Stimulated activated CD4-positive, alpha-beta T cell treated with anti-CD3 and anti-CD28 coated beads, Interleukin-1b, Interleukin-23, amount 100 ng/mL, for 48 hours (primary cell): Measurements from ENCODE around the gene POLR3H.
A peak's percentile ranks its signal among the peaks of the same experiment; 100 is the strongest.
"Not testable (repeated sequence)": the region's sequence is repeated elsewhere in the genome, so short reads cannot be mapped to it uniquely, and the experiment has no call there.

ENCODE experiments used
- DNase-seq: peaks from one replicate; pipeline ENCODE4 v3.0.0-alpha.2; 2020

POLR3H gene, protein sequence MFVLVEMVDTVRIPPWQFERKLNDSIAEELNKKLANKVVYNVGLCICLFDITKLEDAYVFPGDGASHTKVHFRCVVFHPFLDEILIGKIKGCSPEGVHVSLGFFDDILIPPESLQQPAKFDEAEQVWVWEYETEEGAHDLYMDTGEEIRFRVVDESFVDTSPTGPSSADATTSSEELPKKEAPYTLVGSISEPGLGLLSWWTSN

DNA sequence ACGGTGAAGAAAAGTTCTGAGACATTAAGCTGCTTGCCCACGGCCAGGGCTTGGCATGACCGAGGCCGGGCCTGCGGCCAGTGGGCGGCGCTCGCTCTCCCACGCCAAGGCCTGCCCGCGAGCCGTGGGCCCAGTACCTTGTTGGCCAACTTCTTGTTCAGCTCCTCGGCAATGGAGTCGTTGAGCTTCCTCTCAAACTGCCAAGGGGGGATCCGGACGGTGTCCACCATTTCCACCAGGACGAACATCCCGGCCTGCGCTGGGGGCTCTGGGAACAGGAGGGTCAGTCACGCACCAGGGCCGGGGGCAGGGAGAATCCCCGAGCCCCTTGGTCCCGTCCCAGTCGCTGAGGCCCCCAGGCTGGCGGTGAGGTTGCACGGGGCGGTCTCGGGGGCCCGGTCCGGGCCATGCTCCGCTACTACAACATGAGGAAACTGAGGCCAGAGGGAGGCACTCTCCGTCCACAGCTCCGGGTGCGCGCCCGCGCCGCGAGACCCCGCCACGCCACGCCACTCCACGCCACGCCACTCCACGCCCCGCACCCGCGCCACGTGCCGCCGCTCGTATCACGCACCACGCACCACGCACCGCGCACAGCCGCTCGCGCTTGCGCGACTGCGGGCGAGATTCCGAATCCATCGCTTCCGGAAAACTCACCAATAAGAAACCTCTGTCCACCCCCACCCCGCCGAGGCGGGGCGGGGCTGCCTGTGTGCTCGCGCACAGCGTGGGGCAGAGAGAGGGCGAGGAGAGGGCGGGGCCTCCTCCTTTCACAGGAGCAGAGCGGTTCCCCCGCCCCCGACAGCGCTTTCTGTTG is at the start of gene POLR3H:
Gene POLR3H (minus strand): TSS at position 617 of the 817 bp plus-strand sequence. CDS start 369 bp downstream, at position 248.
- DNase-seq = peak; percentile 97

DNA sequence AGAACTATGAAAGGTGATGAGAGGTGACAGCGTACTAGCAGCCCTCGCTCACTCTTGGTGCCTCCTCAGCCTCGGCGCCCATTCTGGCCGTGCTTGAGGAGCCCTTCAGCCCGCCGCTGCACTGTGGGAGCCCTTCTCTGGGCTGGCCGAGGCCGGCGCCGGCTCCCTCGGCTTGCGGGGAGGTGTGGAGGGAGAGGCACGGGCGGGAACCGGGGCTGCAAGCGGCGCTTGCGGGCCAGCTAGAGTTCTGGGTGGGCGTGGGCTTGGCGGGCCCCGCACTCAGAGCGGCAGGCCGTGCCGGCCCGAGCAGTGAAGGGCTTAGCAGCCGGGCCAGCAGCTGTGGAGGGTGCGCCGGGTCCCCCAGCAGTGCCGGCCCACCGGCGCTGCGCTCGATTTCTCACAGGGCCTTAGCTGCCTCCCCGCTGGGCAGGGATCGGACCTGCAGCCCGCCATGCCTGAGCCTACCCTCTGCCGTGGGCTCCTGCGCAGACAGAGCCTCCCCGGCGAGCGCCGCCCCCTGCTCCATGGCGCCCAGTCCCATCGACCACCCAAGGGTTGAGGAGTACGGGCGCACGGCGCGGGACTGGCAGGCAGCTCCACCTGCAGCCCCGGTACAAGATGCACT is 49.2 kb upstream of the POLR3H start:
- not testable (repeated sequence) for DNase-seq

DNA sequence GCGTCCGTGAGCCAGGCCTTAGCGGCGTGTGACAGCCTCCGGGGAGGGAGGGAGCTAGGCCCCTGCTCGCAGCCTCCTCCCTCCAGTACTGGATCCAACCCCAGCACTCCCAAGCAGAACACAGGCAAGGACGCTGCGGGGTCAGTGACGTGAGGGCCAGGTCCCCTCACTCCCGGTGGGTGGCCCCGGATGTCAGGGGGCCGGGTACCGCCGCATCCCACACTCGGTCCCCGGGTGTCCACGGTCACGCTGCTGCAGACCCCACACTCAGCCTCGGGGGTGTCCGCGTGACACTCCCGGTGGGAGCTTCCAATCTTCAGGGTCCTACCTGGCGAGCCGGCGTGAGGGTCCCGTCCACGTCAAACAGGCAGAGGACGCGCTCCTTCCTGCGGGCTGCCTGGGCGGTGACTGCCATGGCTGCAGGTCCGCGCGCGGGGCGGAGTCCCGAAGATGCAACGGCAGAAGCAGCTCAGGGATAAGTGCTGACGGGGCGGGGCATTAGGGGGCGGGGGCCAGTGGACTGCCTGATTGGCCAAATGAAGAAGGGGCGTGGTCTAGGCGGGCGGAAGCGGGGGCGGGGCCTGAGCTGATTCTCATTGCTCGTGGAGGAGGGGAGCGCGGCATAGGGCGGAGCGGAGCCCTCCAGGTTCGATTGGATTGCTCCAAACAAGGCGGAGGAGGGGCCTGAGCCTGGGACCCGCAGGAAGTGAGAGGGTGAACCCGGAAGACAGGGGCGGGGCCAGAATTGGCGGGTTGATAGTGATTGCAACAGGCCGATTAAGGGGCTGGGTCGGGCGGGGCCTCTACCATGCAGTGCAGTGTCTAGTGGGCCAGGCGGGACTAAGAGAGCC is 45.3 kb upstream of the POLR3H start, which contains the start of gene PMM1:
Gene PMM1 (minus strand): TSS at position 450 of the 851 bp plus-strand sequence. CDS start 35 bp downstream, at position 415.
- DNase-seq = peak; percentile 100

DNA sequence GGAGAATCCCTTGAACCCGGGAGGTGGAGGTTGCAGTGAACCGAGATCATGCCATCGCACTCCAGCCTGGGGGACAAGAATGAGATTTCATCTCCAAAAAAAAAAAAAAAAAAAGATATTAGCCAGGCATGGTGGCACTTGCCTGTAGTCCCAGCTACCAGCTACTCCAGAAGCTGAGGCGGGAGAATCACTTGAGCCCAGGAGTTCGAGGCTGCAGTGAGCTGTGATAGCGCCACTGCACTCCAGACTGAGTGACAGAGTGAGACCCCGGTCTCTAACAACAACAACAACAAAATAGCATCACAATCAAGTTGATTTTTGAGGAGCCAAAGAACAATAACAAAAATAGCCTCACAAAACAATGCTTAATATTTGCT is 43.1 kb upstream of the POLR3H start:
- DNase-seq = no peak

DNA sequence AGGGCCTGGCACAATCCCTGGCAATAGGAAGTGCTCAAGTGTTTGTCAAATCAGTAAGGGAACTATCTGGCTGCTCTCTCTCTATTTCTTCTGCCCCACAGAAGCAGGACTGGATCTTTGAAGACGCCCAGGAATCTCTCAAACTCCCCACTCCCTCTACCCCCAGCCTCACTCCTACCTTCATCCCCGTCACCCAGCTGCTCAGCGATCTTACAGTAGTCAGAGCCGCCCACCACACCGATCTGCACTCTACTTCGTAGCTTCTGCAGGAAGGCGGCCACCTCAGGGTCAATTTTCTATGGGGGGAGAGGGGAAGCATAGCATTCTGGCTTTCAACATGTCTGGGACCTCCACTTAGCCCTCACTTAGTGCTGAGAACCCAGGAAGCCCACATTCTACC is 41.6 kb upstream of the POLR3H start:
- no peak for DNase-seq

DNA sequence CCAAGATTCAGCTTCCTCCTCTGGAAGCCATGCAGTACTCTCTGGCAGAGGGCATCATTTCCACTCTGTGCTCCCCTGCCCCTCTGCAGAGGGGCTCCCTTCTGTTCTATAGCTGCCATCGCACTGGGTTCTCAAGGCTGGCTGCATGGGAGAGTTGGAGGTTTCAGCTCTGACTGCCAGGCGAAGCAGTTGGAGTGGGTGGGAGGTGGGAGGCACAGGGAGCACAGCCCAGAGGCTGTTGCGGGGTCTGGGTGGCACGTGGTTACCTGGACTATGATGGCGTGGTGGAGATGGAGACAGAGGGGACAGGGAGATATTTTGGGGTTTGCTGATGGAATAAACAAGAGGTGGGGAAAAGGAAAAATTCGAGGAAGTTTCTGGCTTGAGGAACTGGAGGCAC is 40.6 kb upstream of the POLR3H start:
- DNase-seq = no peak

DNA sequence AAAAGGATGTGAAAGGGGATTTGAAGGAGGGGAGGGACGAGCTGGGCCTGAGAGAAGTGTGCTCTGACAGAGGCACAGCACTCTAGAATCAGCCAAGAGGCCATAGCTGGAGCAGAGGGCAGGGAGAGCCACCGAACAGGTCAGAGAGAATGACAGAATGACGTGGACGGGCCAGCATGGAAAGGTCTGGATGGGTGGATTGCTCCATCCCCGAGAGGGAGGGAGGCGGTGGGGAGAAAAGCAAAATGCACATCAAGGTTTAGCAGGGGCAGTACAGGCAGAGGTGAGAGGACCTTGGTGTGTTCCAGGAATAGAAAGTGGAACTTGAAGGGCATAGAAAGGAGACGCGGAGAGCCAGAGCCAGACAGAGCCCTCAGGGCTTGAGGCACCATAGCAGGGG is 38.4 kb upstream of the POLR3H start:
- no peak for DNase-seq

DNA sequence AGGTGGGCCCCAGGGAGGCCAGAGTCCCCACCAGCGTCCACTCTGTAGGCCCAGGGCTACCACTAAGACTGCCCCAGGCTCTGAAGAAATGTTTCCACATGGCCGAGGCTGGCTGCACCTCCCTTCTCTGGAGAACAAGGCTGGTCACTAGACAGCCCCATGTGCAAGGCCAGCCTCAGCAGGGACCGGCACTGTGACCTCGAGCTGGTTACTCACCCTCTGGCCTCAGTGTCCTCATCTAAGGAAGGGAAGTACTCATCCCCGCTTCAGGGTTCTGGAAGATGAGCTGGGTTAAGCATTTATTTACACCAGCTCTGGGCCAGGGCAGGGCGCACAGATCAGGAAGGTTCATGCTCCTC is 35.7 kb upstream of the POLR3H start:
- DNase-seq = no peak

DNA sequence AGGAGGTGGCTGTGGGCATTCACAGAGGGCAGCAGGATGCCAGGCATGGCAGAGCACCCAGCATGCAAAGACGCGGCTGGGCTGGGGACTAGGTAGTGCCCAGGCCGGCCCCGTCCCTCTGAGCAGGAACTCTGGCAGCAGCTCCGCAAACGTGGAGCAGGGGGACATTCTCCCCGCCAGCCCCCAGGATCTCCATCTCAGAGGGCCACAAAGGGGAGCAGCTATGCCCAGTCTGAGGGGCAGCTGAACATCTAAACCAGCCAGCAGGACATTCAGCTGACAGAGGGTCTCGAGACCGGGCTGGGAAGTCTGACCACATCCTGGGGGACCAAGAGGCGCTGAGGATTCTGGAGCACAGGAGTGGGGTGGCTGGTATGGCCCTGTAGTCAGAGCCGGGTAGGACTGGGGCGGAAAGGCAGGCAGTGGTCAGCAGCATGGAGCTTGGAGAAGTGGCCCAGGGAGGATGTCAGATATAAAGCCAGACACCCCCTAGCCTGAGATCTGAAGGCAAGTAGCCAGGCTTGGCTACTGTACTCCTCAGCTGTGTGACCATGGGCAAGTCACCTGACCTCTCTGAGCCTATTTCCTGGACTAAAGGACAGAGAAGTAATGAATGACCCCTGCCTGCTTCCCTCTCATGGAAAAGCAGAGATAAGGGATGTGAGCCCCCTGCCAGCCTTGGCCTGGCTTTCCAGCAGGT is 35.2 kb upstream of the POLR3H start:
- DNase-seq = no peak

DNA sequence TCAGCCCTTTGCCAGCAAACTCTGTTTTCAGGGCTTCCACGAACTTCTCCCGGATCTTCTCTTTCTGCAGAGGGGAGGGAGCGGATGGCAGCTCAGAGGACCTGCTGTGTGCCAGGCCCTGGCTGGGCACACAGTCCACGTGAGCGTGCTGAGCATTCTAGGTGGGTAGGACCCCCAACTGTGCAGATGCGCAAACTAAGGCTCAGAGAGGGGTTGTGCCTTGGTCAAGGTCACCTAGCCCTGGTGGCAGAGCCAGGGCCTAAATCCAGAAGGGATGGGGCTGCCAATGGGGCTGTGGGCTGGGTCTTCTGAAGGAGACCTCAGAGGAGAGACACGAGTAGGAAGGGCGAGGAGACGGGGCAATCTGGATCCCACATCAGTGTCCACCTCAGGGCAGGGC is 34.5 kb upstream of the POLR3H start:
- no peak for DNase-seq

DNA sequence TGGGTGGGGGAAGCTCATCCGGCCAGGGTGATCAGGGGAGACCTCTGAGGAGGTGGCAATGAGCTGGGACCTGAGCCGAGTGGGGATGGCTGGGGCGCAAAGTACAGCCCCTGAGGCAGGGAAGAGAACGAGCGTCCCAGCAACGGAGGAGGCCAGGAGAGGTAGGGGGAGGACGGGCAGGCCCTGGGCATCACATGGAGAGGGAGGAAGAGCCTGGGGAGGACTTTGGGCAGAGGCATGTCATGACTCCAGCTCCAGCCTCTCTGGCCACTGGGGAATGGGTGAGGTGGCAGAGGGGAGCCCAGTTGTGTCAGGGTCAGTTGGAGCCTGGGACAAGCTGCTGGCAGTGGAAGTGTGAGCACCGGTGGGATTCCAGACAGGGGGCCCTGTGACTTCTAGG is 33.8 kb upstream of the POLR3H start:
- DNase-seq = no peak

DNA sequence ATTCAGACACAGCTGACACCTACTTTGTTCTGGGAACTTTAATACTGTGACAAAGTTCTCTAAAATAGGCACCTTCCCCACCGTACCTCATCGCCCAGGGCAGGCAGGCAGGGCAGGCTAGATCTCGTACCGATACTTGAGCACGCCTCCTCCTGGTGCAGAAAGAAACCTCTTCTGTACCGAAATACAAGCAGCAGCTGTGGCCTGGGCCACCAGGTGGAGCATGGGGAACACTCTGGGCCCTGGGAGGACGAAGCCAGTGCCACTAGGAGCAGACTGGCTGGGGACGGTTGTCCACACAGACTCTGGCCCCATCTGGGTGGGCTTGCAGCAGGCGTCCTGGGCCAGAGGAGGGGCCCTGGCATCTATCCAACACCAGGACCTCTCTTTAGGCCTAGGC is 32.6 kb upstream of the POLR3H start:
- DNase-seq = peak; percentile 34

DNA sequence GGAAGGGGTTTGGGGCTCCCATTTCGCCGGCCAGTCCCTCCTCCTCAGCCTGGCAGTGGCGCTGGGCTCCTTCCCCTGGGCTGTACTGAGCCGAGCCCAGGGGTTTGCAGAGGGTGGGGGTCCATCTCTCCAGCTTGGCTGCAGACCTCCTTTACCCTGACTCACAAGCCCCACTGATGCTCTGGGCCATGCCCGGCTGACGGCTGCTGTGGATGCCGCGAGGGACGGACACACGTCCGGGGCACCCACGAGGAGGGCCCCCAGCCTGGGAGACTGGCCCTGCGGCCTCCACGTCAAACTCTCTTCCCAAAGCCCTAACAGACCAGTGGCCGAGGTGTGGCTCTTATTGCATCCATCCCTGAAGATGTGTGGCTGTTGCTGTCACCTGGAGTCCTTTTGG is 31.3 kb upstream of the POLR3H start:
- DNase-seq = no peak

DNA sequence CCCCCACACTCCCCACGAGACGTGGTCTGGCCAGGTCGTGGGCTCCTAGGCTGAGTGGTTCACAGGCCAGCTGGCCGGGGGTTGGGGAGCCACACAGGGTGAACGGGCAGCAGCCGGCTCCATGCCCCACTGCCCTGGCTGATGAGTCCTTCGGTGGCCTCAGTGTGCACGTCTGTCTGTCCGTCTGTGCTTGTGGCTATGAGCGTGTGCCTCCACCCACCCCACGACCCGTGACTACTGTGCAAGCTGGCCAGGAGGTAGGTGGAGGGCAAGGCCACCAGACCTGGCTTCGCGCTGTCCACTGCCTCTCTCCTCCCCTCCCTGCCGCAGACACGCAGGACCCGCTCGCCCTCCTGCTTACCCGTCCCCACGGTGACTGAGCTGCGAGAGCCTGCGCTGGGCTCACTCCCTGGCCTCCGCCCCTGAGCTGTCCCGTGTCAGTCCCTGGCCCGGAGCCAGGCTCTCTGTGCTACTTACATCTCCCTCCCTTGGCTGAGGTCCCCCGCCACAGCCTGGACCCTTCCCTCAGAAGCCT is 30.6 kb upstream of the POLR3H start:
- no peak for DNase-seq

DNA sequence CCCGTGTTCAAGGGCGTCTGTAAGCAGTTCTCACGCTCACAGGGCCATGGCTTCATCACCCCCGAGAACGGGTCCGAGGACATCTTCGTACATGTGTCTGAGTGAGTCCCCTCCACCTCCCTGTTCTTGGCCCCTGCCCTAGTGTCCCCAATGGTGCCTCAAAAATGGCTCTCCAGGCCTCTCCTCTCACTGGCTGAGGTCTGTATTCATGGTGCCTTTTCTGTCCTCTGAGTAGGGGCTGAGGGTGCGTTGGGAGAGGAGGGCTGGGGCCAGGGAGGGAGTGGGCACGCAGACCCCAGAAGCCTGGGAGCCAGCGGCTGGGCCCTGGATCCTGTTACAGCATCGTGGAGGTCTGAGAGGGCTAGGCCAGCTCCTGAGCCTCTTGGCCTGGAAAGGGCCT is 29.4 kb upstream of the POLR3H start:
- no peak for DNase-seq

DNA sequence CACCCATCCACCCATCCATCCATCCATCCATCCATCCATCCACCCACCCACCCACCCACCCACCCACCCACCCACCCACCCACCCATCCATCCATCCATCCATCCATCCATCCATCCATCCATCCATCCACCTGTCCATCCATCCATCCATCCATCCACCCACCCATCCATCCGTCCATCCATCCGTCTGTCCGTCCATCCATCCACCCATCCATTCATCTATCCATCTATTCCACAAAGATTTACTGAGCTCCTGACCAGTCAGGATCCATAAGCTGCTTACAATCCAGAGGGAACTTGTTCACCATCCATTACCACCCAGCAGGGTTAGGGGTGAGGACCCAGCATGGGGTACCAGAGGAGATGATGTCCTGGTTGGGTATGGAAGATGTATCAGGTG is 28.0 kb upstream of the POLR3H start:
- DNase-seq = not testable (repeated sequence)

DNA sequence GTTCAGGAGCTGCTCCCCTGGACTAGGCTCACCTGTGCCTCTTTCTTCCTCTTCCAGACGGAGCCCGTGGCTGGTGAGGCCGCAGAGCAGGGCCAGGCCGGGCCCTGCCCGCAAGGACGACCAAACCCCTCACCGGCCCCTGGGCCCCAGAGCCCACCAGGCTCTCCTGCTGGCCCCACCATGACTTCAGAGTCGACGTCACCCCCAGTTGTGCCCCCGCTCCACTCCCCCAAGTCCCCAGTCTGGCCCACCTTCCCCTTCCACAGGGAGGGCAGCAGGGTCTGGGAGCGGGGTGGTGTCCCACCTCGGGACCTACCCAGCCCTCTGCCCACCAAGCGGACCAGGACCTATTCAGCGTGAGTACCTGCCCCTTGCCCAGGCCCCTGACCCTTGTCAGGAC is 27.5 kb upstream of the POLR3H start:
- no peak for DNase-seq

DNA sequence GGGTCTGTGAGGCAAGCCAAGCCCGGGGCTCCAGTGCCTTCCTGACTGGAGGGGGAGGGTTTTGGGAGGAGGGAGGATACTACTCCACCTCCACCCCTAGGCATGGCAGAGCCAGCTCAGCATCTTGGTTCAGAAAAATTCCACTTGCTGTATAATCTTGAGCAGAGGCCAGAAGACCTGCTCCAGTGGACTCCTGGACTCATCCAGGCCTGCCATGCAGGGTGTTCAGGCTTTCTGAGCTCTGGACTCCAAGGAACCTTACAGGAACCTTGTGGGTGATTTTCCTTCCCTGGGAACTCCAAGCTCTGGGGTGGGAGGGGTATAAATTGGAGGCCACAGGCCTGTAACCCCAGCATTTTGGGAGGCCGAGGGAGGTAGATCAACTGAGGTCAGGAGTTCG is 26.0 kb upstream of the POLR3H start:
- DNase-seq = no peak

DNA sequence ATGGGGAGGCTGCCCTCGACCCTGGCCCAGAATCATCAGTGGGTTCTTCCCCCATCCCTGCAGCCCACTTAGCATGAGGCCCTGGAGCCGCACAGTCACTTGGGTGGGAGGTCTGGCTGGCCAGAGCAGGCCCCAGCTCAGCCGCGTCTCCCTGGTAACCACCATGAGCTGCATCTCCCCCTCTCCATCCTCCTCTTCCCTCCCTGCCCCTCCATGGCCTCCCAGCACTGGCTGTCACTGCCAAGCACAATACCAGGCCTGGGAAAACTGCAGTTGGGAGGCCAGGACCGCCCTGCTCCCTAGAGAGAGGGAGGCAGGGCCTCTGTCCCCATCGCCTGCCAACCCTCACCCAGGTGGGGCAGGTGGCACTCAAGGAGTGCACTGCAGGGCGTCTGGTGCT is 24.5 kb upstream of the POLR3H start:
- DNase-seq = no peak

DNA sequence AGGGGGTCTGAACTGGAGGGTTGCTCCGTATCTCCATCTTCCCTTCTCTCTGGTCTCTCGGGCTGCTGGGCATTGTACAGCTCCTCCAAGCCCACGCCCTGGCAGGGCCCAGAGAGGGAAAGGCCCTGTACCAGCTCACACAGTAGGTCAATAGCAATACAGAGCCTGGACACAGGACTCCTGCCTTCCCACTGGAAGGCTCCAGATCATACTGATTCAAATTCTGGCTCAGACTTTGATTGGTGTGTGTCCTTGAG is 23.2 kb upstream of the POLR3H start:
- DNase-seq = no peak

DNA sequence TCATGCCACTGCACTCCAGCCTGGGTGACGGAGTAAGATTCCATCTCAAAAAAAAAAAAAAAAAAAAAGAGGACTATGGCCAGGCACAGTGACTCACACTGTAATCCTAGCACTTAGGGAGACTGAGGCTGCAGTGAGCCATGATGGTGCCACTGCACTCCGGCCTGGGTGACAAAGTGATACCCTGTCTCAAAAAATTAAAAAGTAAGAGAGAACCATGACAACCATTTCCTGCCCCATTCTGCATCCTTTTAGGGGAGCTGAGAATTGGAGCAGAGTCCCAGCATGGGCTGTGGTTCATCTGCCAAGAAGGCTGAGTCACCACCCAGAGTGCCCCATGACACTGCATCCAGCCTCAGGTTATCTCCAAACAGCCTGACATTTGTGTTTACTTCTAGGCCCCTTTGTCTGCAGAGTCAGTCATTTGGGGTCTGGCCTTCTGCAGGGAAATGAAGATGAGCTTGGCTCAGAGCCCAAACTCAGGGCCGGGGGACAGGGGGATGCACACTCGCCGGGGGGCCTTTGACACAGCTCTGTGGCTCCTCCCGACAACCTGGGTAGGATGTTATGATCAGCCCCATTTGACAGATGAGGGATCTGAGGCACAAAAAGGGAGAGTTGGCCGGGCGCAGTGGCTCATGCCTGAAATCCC is 21.3 kb upstream of the POLR3H start:
- DNase-seq = peak; percentile 50

DNA sequence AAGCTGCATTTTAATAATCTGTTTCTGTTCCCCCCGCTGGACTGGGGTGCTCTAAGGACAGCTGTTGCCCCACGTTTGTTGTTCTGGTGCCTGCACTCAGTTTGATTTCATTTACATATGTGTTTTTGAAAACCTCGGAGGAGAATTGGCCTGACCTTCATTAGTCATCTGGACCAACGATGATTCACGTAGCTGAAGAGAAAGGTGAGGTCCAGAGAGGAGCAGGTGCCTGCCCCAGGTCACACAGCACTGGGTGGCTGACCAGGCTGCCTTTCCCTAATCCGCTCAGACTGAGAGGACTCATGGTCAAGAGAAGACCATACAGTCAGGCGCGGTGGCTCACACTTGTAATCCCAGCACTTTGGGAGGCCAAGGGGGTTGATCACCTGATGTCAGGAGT is 20.3 kb upstream of the POLR3H start:
- DNase-seq = no peak
